Activated T-cell treated with anti-CD3 and anti-CD28 coated beads, Interleukin-2, amount 50 U/mL, for 1 hour (primary cell): ENCODE measurements around the gene CHRM4.
A peak's percentile ranks its signal among the peaks of the same experiment; 100 is the strongest.
"Not testable (repeated sequence)": the region's sequence is repeated elsewhere in the genome, so short reads cannot be mapped to it uniquely, and the experiment has no call there.

ENCODE experiments used
- DNase-seq: peaks from one replicate; pipeline ENCODE4 v3.0.0-alpha.2; 2020

CHRM4 gene

DNA sequence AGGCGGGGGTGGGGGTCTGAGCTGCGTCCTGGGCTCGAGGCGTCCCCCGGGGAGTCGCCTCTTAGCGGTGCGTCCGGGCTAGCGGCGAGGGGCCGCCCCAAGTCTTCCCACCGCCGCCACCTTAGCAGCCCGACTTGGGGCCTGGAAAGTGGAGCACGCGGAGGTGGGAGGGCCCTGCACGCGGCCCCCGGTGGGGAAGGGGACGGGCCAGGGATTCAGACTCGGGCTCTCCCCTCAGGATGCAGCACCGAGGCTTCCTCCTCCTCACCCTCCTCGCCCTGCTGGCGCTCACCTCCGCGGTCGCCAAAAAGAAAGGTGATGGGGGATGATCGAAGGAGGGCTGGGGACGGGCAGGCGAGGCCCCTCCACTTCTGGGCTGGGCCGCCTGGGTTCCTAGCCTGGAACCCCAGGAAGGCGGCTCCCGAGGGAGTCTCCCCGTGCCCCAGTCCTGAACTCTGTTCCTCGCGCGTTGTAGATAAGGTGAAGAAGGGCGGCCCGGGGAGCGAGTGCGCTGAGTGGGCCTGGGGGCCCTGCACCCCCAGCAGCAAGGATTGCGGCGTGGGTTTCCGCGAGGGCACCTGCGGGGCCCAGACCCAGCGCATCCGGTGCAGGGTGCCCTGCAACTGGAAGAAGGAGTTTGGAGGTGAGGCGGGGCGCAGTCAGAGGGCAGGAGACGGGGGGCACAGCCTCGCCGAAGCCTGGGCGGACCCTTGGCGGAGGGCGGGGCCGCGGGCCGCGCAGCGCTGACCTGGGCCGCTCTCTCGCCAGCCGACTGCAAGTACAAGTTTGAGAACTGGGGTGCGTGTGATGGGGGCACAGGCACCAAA is 9.5 kb downstream of the CHRM4 start:
- no peak for DNase-seq

DNA sequence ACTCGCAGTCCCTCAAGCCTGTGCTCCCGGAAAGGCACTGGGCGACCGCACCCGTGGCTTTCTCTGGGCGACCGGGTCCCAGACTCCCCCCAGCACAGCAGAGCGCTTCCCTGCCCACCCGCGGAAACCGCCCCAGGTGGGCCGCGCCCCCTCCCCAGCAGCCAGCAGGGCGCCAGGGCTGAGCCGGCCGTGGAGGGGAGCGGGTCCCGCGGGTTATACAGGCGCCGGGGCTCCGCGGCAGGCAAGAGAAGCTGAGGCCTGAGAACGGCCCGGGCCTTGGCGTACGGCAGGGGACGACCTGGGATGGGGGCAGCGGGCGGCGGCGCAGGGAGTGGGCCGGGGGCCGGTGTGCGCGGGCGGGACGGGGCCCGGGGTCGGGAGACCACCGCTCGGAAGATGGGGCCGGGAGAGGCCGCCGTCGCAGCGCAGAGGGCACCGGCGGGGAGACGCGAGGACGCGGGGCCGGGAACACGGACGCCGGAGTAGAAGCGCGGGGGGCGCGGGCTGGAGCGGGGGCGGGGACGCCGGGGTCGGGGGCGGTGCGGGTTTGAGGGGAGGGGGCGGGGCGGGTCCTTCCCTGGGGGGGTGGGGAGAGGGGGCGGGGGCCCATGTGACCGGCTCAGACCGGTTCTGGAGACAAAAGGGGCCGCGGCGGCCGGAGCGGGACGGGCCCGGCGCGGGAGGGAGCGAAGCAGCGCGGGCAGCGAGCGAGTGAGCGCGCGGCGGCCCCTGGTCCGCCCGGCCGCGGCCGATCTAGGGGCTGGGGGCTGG is 10.3 kb downstream of the CHRM4 start, which contains the start of gene MDK:
Gene MDK, plus strand, starts transcription at position 622 of the 771 bp plus-strand sequence. CDS start 389 bp downstream, outside the sequence.
- DNase-seq = no peak

DNA sequence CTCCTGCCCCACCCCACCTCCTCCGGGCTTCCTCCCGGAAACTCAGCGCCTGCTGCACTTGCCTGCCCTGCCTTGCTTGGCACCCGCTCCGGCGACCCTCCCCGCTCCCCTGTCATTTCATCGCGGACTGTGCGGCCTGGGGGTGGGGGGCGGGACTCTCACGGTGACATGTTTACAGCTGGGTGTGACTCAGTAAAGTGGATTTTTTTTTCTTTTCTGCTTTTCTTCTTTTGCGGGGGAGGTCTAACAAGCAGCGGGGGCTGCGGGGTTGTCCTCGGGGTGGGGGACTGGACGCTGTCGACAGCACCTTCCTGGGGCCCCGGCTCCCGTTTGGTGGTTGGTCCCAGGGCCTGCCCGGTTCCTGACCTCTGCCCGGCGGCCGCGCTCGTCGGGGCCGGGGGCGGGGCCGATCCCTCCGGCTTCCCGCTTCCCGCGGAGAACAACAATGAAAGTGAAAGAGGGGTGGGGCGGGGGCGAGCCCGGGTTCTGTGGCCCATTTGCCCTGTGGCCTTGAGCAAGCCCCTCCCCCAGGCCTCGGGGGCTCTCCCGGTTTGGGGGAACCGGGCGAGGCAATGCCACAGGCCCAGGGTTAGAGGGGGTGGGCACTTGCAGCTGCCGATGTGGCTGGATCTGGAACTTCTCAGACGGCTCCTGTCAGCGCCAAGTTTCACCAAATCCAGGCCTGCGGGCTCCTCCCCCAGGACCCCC is 11.1 kb downstream of the CHRM4 start:
- peak; percentile 53 for DNase-seq

DNA sequence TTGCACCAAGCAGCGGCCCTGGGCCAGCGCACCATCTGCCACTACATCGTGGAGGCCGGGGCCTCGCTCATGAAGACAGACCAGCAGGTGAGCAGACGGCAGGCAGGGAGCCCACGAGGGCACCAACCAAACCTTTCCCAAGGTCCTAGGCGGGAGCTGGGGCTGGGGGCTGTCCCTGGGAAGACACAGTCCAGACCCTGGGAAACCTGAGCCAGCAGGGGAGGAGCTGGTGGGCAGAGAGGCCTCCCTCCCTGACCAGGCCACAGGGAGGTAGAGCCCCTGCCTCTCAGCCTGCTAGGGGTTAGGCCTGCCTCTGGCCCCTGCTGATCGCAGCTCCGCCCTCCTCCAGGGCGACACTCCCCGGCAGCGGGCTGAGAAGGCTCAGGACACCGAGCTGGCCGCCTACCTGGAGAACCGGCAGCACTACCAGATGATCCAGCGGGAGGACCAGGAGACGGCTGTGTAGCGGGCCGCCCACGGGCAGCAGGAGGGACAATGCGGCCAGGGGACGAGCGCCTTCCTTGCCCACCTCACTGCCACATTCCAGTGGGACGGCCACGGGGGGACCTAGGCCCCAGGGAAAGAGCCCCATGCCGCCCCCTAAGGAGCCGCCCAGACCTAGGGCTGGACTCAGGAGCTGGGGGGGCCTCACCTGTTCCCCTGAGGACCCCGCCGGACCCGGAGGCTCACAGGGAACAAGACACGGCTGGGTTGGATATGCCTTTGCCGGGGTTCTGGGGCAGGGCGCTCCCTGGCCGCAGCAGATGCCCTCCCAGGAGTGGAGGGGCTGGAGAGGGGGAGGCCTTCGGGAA is 11.9 kb downstream of the CHRM4 start:
- DNase-seq = not testable (repeated sequence)

DNA sequence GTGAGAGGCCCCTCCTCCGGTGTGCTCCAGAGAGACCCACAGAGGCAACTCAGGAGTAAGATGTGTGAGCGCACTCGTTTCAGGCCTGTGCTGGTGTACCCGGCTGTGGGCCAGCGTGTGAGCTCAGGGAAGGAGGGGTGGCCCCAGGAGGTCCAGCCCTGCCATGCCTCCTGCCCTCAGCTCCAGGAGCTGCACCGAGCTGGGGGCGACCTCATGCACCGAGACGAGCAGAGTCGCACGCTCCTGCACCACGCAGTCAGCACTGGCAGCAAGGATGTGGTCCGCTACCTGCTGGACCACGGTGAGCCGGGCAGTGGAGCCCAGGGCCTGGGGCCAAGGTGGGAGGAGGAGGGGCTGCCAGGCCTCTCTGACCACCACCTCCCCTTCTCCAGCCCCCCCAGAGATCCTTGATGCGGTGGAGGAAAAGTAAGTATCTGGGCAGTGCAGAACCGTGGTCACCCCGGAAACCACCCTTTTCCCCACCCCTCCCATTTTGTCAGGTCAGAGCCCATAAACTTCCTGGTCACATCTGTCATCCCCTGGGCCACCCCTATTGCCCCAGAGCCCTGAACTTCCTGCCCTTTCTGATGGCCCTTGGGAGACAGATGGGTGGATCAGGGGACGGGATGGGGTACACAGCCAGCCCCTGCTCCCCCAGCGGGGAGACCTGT is 12.6 kb downstream of the CHRM4 start:
- no peak for DNase-seq

DNA sequence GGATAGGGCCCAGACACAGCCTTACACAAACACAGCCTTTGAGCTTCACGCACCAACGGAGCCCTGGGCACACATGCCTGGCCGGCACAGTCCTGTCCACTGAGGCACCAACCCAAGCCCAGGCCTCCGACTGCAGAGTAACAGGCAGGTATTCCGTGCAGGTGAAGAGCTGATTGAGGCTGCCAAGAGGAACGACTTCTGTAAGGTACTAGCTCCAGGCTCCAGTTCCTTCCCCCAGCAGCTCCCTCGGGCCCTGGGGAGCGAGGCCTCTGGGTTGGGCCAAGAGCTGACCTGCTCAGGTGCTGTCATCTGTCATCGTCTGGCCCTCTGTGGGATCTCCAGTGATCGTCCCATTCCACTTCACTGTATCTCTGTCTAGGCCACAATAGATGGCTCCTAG is 13.3 kb downstream of the CHRM4 start:
- DNase-seq = no peak

DNA sequence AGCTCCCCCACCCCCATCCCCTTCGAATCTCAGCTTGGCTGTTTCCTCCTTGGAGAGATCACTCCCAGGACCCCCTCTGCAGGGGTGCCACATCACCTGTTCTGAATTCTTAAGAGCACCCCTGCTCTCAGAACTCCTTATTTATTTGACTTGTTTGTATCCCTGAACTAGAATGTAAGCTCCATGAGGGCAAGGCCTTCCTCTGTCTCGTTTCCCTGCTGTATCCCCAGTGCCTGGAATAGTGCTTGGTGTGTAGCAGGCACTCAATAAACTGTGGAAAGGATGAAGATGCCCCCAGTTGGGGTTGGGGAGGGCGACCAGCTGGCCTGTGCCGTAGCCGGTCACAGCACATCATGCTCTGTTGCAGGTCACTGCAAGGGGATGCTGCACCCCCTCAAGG is 13.7 kb downstream of the CHRM4 start:
- DNase-seq = no peak

DNA sequence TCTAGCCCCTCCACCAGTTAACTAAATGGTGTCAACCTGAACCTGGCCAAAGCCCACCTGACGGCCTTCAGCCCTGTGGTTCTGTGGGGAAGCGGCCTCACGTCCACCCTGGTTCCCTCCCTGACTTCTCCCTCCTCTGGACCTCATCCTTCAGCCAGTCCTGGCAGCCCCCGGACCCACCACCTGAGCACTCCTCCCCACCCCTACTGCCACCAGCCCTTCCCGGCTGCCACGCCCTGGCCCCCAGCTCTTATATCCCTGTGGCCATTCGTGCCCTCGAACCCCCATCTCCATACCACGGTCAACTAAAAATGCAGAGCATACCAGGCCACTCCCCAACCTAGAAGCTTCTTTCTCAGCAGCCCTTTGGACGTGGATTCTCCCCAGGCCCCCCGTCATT is 14.3 kb downstream of the CHRM4 start:
- no peak for DNase-seq

DNA sequence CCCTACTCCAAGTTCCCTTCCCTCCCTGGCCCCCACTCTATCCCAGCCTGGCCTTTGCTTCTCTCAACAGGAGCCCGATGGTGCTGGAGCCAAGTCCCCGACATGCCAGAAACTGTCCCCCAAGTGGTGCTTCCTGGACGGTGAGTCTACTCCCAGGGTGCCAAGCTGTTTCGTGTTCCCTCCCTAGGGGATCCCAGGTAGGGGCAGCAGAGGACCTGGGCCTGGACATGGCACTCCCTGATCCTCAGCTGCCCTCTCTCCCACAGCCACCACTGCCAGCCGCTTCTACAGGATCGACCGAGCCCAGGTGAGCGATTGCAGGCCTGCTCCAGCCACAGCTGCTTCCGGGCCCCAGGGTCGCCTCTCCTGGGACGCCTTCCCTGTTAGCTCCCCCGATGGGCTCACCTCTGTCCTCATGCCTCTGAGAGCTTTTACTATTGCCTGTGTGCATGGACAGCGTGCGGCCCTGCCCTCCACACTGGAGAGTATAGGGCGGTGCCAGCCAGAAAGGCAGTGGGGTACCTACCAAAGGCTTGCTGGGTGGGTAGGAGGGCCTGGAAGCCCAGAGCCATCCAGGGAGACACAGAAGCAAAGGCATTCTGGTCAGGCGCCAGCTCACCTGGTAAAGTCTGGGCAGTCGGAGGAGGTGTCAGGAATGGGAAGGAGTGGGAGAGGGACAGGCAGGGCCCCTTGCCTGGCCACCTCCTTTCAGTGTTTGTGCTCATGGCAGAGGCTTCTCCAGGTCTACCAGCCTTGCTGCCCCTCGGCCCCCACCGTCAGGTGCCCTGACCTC is 15.1 kb downstream of the CHRM4 start:
- no peak for DNase-seq

DNA sequence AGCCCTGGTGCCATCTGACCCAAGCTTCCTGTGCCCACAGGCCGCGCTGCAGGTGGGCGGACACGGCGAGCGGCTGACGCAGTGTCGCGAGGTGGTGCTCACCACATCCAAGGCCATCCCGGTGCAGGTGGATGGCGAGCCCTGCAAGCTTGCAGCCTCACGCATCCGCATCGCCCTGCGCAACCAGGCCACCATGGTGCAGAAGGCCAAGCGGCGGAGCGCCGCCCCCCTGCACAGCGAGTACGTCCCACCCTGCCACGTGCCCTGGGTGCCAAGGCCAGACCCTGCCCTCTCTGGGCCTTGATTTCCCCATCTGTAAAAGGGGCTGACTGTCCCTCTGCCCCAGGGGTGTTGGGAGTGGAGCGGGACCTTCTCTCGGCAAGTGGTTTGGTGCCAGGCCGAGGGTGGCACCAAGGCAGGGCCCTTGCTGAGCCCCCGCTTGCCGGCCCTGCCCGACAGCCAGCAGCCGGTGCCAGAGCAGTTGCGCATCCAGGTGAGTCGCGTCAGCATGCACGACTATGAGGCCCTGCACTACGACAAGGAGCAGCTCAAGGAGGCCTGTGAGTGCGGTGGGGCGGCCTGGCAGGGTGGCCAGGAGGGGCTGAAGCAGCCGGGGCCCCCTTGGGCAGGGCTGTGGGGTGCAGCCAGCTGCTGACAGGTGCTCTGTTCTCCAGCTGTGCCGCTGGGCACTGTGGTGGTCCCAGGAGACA is 16.0 kb downstream of the CHRM4 start:
- DNase-seq = no peak

DNA sequence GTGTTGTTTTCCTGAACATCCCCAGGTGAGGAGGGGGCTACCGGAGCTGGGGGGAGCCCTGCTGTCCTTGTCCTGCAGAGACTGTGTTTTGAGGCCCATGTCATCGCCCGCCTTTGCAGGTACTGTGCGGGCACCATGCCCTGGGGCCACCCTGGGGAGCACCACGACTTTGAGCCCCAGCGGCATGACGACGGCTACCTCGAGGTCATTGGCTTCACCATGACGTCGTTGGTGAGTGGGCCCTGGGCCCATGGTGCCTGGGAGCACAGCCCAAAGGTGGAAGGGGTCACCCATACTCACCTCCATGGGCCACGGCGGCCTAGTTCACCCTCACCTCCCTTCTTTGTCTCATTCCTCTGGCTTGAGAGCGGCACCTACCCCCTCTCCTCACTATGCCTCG is 16.8 kb downstream of the CHRM4 start:
- DNase-seq = no peak

DNA sequence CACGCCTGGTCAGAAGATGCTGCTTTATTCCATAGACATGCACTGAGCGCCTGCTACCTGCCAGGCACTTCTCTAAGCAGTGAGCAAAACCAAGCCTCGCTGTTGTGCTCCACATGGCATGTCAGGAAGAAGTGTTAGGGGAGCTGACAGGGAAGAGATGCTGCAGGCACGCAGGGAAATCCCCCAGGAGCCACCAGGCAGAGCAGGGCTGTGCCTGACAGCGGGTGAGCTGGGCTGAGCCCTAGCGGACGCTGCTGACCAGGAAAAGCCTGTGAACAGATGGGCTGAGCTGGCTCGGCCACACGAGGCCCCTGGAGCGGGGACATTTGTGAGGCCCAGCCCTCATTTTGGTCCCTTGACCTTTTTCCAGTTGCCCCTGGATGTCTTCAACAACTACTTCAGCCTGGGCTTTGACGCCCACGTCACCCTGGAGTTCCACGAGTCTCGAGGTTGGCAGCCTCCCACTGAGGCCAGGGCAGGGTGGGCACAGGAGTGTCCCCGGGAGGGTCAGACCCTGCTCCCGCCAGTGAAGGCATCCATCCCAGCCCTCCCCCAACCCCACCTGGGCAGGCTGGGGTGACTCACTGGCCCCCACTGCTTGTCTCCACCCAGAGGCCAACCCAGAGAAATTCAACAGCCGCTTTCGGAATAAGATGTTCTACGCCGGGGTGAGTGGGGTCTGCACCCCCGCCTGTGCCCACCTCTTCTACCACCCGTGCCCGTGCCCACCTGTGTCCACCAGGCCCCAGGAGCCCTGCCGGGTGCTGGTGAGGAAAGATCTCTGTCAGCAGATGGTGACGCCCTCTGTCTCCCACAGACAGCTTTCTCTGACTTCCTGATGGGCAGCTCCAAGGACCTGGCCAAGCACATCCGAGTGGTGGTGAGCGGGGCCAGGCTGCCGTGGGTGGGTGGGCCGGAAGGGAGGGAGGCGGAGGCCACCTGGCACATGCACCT is 17.5 kb downstream of the CHRM4 start:
- DNase-seq = no peak

DNA sequence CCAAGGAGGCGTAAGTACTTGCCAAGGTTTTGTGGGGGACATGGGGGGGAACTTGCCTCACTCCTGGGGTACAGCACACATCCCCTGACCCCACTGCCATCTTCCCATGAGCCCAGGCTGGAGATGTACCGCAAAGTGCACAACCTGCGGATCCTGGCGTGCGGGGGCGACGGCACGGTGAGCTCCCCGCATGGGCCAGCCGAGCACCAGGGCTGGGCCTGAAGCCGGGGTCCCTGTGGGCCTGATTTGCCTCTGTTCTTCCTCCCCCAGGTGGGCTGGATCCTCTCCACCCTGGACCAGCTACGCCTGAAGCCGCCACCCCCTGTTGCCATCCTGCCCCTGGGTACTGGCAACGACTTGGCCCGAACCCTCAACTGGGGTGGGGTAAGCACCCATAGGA is 19.1 kb downstream of the CHRM4 start:
- not testable (repeated sequence) for DNase-seq

DNA sequence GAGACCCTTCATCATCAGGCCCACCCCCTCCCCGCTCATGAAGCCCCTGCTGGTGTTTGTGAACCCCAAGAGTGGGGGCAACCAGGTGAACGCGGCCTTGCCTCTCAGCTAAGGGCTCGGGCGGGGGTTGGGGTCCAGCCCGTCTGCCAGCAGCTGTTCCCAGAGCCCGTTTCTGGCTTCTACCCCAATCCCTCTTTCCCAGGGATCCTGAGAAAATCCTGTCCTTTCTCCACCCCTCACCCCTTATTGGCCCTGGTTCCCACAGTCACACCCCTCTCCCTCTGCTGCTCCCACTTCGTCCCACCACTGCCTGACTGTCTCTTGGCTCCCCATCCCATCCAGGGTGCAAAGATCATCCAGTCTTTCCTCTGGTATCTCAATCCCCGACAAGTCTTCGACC is 19.5 kb downstream of the CHRM4 start:
- DNase-seq = no peak

DNA sequence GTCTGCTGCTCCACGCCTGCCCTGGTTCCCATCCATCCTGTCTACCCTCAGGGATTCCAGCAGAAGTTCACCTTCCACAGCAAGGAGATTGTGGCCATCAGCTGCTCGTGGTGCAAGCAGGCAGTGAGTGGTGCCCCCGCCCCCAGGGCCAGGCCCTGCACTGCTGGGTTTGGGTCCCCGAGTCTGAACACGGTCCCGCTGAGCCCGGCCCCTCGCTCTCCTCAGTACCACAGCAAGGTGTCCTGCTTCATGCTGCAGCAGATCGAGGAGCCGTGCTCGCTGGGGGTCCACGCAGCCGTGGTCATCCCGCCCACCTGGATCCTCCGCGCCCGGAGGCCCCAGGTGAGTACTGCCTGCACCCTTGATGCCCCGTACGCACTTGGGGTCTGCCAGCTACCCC is 20.3 kb downstream of the CHRM4 start:
- not testable (repeated sequence) for DNase-seq

DNA sequence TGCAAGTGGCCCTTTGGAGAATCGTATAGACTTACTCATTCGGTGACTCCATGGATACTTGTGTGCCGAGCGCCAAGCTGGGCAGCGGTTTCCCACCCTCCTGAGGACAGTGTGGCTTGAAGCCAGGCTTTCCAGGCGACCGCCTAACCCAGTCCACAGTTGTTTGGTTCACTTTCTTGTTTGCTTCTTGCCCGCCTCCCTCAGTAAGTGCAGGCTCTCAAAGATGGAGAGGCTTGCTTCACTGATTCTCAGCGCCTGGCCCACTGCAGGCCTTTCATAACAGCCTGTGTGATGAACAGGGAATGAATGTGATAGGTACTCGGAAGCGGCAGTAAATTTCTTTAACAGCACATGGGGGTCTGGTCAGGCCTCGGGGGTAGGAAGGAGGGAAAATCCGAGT is 21.3 kb downstream of the CHRM4 start:
- DNase-seq = no peak

DNA sequence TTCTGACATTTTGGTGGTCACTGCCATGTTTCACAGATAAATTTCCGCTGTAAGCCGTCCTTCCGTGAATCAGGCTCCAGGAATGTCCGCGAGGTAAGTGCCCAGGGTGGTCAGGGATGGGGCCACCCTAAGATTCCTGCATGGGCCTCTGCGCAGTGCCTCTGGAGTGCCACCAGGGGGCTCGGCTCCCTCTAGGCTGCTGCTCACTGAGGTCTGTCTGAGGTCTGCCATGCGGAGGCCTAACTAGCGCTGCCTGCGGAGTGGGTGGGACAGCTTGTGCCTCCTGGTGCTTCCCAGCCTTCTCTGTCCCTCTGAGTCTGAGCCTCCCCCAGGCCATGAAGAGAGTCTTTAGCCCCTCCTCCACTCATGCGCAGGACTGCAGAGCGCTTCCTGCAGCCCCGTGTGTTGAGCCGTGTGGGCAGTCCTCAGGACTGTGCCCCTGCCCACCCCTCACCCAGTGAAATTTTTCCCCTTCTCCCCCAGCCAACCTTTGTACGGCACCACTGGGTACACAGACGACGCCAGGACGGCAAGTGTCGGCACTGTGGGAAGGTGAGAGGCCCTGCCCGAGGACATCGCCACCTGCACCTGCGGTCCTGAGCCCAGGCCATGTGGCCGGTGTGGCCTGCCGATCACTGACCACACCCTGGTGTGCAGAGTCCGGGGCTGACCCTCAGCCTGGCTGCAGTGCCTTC is 22.0 kb downstream of the CHRM4 start:
- peak; percentile 63 for DNase-seq

DNA sequence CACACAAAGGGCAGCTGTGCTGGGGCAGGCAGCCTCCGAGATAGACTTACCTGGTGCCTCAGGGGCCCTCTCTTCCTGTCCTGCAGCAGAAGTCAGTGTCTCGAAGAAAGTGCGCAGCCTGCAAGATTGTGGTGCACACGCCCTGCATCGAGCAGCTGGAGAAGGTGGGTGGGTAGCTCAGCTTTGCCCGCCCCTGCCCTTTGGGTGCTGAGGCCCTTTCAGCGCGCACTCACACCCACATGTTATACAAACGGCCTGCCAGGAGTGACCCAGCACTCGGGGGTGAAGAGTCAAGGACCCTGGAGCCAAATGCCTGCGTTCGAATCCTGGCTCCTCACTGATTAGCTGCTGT is 23.7 kb downstream of the CHRM4 start:
- DNase-seq = no peak
